Sigmoid colon (tissue), 3 donors: ENCODE measurements around the gene ZMIZ1.

Experiments used
- POLR2A ChIP-seq, 2 donors: fragments of 450-650 bp; IDR thresholded peaks; one replicate each; pipeline ENCODE4 v1.6.1; 2016; ENCODE audit warnings: antibody characterized with exemption in 2 of 2, mild to moderate bottlenecking in 2 of 2, moderate library complexity in 2 of 2
- TF ChIP-seq, protein P1 (sequence below), 4 experiments: fragments of 450-650 bp in 3 of 4; fragments of 200-600 bp in 1 of 4; IDR thresholded peaks; one replicate each; pipeline ENCODE4 v1.5.1; 2016 to 2019; ENCODE audit warnings: antibody characterized with exemption in 4 of 4, mild to moderate bottlenecking in 3 of 4, moderate library complexity in 2 of 4

DNA sequence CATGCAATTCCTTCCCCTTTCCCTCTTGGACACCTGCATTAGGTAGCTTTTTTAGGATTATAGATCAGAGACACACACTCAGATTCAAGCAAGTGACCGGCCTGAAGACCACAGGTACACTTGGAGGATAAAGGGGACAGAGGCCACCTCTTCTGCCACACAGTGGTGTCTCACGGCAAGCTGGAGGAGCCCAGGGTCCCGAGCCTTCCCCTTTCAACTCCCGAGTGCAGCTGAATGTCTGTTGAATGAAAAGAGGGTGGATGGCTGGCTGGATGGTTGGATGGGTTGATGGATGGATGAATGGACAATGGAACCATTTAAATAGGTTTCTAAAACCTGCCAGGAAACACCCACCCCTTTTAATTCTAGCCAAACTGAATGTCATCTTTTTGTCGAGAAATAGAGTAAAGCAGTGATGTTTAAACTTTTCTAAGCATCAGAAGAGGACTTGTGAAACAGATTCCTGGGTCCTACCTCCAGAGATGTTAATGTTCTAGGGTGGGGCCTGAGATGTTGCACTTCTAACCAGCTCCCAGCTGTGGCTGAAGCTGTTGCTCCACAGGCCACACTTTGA, 49.2 kb upstream of the ZMIZ1 start:
- TF ChIP-seq, protein P1, sequence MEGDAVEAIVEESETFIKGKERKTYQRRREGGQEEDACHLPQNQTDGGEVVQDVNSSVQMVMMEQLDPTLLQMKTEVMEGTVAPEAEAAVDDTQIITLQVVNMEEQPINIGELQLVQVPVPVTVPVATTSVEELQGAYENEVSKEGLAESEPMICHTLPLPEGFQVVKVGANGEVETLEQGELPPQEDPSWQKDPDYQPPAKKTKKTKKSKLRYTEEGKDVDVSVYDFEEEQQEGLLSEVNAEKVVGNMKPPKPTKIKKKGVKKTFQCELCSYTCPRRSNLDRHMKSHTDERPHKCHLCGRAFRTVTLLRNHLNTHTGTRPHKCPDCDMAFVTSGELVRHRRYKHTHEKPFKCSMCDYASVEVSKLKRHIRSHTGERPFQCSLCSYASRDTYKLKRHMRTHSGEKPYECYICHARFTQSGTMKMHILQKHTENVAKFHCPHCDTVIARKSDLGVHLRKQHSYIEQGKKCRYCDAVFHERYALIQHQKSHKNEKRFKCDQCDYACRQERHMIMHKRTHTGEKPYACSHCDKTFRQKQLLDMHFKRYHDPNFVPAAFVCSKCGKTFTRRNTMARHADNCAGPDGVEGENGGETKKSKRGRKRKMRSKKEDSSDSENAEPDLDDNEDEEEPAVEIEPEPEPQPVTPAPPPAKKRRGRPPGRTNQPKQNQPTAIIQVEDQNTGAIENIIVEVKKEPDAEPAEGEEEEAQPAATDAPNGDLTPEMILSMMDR (IDR thresholded peaks at IDR 0.05), result no peak
- TF ChIP-seq POLR2A (IDR thresholded peaks at IDR 0.05), result no peak
